ENCODE measurements around the gene GSN. TPM values are rescaled to one million over a fixed set of nuclear protein-coding genes. Genes with fewer than 3 reads are reported as not detected.

Gene GSN
- total and polyA plus RNA-seq, 2 donors (not counting 1 experiment from before 2014, with no cell fraction given) = 38.4 to 45.4 TPM

DNA sequence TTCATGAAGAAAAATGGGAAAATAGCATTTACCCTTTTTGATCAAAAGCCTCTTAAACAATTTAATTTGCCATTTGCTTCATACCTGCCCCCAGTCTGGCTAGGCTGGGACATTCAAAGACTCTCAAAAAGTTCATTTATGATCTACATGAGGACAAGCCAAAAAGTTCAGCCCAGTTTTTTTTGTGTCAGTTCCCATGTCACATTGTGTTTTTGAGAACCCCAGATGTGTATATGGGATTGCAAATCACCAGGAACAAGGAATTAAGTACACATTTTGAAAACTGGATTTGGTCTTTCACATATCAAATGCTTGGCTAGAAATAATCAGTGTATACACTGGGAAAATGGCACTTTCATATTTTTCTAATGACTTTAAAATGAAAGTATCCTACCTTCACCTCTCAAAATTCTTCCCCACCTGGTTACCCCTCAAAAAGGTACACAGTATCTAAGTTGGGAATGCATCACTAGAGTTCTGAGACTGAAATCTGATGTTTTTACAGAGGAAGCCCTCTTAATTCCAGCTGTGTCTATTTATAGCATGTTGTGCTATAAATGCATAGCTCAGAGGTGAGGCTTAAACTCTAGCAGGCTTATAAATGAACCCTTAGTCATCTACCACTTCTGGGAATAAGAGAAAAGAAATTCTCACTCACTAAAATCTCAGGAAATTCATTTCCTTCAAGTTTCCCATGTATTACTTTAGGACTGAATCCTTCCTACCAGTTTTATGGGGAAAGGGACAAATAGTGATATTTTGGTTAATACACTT, 92.8 kb downstream of the GSN start:
- ATAC-seq (ENCODE audit: low read depth) = no peak
- no peak for DNase-seq
- H3K4me1 Mint-ChIP-seq = peaks cover 17% of the 10 kb centered on the region
- no peak for TF ChIP-seq EZH2 (IDR thresholded peaks at IDR 0.05; ENCODE audit: borderline replicate concordance, insufficient read depth, low read depth, low read length, poor library complexity, severe bottlenecking)
- TF ChIP-seq, protein P1, sequence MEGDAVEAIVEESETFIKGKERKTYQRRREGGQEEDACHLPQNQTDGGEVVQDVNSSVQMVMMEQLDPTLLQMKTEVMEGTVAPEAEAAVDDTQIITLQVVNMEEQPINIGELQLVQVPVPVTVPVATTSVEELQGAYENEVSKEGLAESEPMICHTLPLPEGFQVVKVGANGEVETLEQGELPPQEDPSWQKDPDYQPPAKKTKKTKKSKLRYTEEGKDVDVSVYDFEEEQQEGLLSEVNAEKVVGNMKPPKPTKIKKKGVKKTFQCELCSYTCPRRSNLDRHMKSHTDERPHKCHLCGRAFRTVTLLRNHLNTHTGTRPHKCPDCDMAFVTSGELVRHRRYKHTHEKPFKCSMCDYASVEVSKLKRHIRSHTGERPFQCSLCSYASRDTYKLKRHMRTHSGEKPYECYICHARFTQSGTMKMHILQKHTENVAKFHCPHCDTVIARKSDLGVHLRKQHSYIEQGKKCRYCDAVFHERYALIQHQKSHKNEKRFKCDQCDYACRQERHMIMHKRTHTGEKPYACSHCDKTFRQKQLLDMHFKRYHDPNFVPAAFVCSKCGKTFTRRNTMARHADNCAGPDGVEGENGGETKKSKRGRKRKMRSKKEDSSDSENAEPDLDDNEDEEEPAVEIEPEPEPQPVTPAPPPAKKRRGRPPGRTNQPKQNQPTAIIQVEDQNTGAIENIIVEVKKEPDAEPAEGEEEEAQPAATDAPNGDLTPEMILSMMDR (IDR thresholded peaks at IDR 0.05) = no peak
- no peaks in the 10 kb centered on the region for H3K9me3 Mint-ChIP-seq (ENCODE audit: insufficient read depth)
- no peak overlapping the region for H3K27ac Mint-ChIP-seq
- no peak overlapping the region for H3K4me3 Mint-ChIP-seq
- H3K36me3 ChIP-seq (replicated peaks in 1 of 2; ENCODE audit: control extremely low read depth in 1 of 2, control insufficient read depth in 1 of 2, extremely low read depth in 1 of 2, insufficient read depth in 2 of 2, low read length in 1 of 2) = no peaks in the 10 kb centered on the region
- H3K27me3 ChIP-seq (replicated peaks in 1 of 4; ENCODE audit: control extremely low read depth in 1 of 4, control insufficient read depth in 3 of 4, insufficient read depth in 4 of 4, low read length in 3 of 4) = no peaks in the 10 kb centered on the region
- POLR2A ChIA-PET = no interaction called here
- H2AFZ ChIP-seq (ENCODE audit: insufficient read depth, low read depth, low read length, poor library complexity, severe bottlenecking) = no peak overlapping the region
- H3K4me2 ChIP-seq (replicated peaks; ENCODE audit: low read depth, low read length, poor library complexity, severe bottlenecking) = no peak overlapping the region
- CTCF ChIA-PET = no interaction called here
- H4K20me1 ChIP-seq (ENCODE audit: control insufficient read depth, insufficient read depth, low read length, poor library complexity, severe bottlenecking) = no peaks in the 10 kb centered on the region
- H3K9me3 ChIP-seq (ENCODE audit: control extremely low read depth in 1 of 3, control insufficient read depth in 2 of 3, insufficient read depth in 1 of 3, low read length in 2 of 3) = no peaks in the 10 kb centered on the region
- no peaks in the 10 kb centered on the region for H3K27me3 Mint-ChIP-seq
- H3K79me2 ChIP-seq (ENCODE audit: control insufficient read depth, insufficient read depth, low read length) = no peaks in the 10 kb centered on the region
- H3K27ac ChIP-seq (ENCODE audit: low read length in 2 of 2) = no peak overlapping the region
- peaks cover 3 to 13% of the 10 kb centered on the region in 2 donors for H3K4me1 ChIP-seq (ENCODE audit: control insufficient read depth in 2 of 2, insufficient read depth in 2 of 2, low read length in 2 of 2)
- intact Hi-C loops (cut with micrococcal nuclease) = no loop called here
- H3K9ac ChIP-seq (ENCODE audit: low read length) = no peak overlapping the region
- H3K4me3 ChIP-seq (ENCODE audit: control extremely low read depth in 1 of 5, extremely low read depth in 1 of 5, insufficient read depth in 1 of 5, low read depth in 2 of 5, low read length in 4 of 5) = no peak overlapping the region

DNA sequence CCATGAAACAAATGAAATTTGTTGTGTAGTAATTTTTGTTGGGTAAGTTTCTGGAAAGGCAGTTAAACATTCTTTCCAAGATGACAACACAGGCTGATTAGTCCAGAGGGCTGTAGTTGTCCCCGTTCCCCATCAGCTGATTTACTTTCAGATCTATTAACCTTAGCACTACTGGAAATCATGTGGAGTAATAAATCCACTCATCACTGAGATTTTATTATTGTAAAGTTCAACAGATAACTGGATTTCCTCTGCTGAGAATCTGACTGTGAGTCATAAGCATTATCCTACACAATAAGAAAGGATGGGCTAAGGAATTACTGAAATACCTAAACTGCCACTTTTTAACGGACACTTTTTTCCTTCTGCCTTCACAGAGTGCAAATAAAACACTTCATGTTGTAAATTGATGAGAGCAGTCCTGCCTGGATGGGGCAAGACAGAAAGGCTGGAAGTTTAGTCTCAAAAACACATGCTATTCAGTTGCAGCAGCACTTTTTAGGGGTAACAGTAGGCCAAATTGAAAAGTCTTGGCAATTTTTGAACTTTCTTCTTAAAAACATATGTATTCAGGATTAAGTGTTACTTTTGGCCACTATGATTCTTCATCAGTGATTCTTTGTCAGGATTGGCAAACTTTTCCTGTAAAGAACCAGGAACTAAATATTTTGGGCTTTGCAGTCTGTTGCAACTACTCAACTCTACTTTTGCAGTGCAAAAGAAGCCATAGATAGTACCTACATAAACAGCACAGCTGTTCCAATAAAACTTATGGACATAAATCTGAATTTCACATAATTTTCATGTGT, 95.1 kb downstream of the GSN start:
- no peak for DNase-seq
- no peaks in the 10 kb centered on the region for H3K9me3 Mint-ChIP-seq (ENCODE audit: insufficient read depth)
- intact Hi-C loops (cut with micrococcal nuclease) = no loop called here
- TF ChIP-seq EZH2 (IDR thresholded peaks at IDR 0.05; ENCODE audit: borderline replicate concordance, insufficient read depth, low read depth, low read length, poor library complexity, severe bottlenecking) = no peak
- TF ChIP-seq, protein P1 (IDR thresholded peaks at IDR 0.05) = no peak
- peaks cover 21% of the 10 kb centered on the region for H3K4me1 Mint-ChIP-seq
- no peak overlapping the region for H3K4me3 Mint-ChIP-seq
- H3K79me2 ChIP-seq (ENCODE audit: control insufficient read depth, insufficient read depth, low read length) = no peaks in the 10 kb centered on the region
- H3K9ac ChIP-seq (ENCODE audit: low read length) = no peak overlapping the region
- no peaks in the 10 kb centered on the region for H4K20me1 ChIP-seq (ENCODE audit: control insufficient read depth, insufficient read depth, low read length, poor library complexity, severe bottlenecking)
- no CpG with 5 or more reads among the region's 2 CpGs for WGBS (ENCODE audit: insufficient coverage)
- POLR2A ChIA-PET = no interaction called here
- H3K36me3 ChIP-seq (replicated peaks in 1 of 2; ENCODE audit: control extremely low read depth in 1 of 2, control insufficient read depth in 1 of 2, extremely low read depth in 1 of 2, insufficient read depth in 2 of 2, low read length in 1 of 2) = no peaks in the 10 kb centered on the region
- peaks cover 3 to 15% of the 10 kb centered on the region in 2 donors for H3K4me1 ChIP-seq (ENCODE audit: control insufficient read depth in 2 of 2, insufficient read depth in 2 of 2, low read length in 2 of 2)
- H3K4me2 ChIP-seq (replicated peaks; ENCODE audit: low read depth, low read length, poor library complexity, severe bottlenecking) = no peak overlapping the region
- no peak overlapping the region for H3K27ac Mint-ChIP-seq
- H3K27ac ChIP-seq (ENCODE audit: low read length in 2 of 2) = no peak overlapping the region
- H3K4me3 ChIP-seq (ENCODE audit: control extremely low read depth in 1 of 5, extremely low read depth in 1 of 5, insufficient read depth in 1 of 5, low read depth in 2 of 5, low read length in 4 of 5) = no peak overlapping the region
- no peaks in the 10 kb centered on the region for H3K9me3 ChIP-seq (ENCODE audit: control extremely low read depth in 1 of 3, control insufficient read depth in 2 of 3, insufficient read depth in 1 of 3, low read length in 2 of 3)
- ATAC-seq (ENCODE audit: low read depth) = no peak
- H2AFZ ChIP-seq (ENCODE audit: insufficient read depth, low read depth, low read length, poor library complexity, severe bottlenecking) = no peak overlapping the region
- H3K27me3 ChIP-seq (replicated peaks in 1 of 4; ENCODE audit: control extremely low read depth in 1 of 4, control insufficient read depth in 3 of 4, insufficient read depth in 4 of 4, low read length in 3 of 4) = no peaks in the 10 kb centered on the region
- CTCF ChIA-PET = interaction anchor here (0.7 to 3.3 kb wide), 3 partner anchors 14 to 43 kb away, joined by 3 to 23 read pairs (median 3); no protein-coding TSS in a partner anchor
- H3K27me3 Mint-ChIP-seq = no peaks in the 10 kb centered on the region
